HL-60 (cell line): ENCODE measurements around the gene DNMT1.

Source experiments
- DNase-seq, 2 experiments: peaks; one replicate each; pipeline ENCODE4 v3.0.0-alpha.2; 2010 to 2020; ENCODE audit warnings: low read depth in 1 of 2, low spot score in 1 of 2
- H3K27ac ChIP-seq: fragments of 250-450 bp; sonication (Bioruptor Pico); replicated peaks from 2 replicates; pipeline ENCODE4 v1.5.1; 2020; ENCODE audit warnings: mild to moderate bottlenecking, moderate library complexity
- H3K27me3 ChIP-seq: fragments of 250-450 bp; sonication (Bioruptor Pico); 2 replicates; pipeline ENCODE4 v1.5.1; 2021; ENCODE audit warnings: mild to moderate bottlenecking, moderate library complexity; ENCODE audit not compliant: insufficient read depth, poor library complexity, severe bottlenecking
- H3K4me3 ChIP-seq: replicated peaks from 2 replicates; pipeline ENCODE4 v1.5.1; 2011; ENCODE audit warnings: mild to moderate bottlenecking, control low read depth, low read length; ENCODE audit not compliant: insufficient read depth
- GABPA ChIP-seq: IDR thresholded peaks from 2 replicates; pipeline ENCODE4 v1.6.1; 2012; ENCODE audit warnings: low read depth
- POLR2AphosphoS5 ChIP-seq: IDR thresholded peaks from 2 replicates; pipeline ENCODE4 v1.6.1; 2012; ENCODE audit warnings: low read depth
- SPI1 ChIP-seq: IDR thresholded peaks from 2 replicates; pipeline ENCODE4 v1.6.1; 2012; ENCODE audit warnings: low read depth, mild to moderate bottlenecking, borderline replicate concordance
- TF ChIP-seq, protein P1 (sequence below): IDR thresholded peaks from one replicate; pipeline ENCODE4 v1.5.1; 2011; ENCODE audit warnings: low read length, control low read depth, inconsistent platforms; ENCODE audit not compliant: insufficient read depth
- TF ChIP-seq, protein P2 (sequence below): IDR thresholded peaks from 2 replicates; pipeline ENCODE4 v1.6.1; 2012; ENCODE audit warnings: low read depth; ENCODE audit not compliant: insufficient replicate concordance

DNMT1 gene

DNA sequence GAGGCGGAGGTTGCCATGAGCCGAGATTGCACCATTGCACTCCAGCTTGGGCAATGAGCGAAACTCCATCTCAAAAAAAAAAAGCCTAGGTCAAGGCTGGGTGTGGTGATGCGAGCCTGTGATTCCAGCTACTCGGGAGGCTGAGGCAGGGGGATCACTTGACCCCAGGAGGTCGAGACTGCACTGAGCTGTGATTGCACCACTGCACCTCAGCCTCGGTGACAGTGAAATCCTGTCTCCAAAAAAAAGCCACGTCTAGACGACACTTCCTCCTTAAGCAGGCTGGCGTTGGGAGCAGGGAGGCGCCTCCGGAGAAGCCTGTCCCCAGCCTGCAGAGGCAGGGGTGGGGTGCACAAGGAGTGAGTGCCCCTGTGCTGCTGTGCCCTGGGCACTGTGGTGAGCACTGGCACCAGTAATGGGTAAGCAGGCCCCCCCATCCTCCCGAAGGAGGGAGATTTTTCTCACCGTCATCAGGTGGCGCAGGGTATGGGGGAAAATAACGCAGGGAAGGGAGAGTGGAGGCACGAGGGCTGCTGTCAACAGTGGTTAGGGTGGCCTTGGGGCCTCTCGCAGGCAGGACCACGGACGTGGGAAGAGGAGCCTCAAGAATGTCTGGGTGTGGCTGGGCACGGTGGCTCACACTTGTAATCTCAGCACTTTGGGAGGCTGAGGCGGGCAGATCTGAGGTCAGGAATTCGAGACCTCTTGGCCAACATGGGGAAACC lies 82.6 kb downstream of the DNMT1 start:
- TF ChIP-seq SPI1 (peak; percentile 81; the same call in 1 of the 2 replicates), GABPA (no peak), POLR2AphosphoS5 (peak; percentile 96)
- TF ChIP-seq, protein P1, sequence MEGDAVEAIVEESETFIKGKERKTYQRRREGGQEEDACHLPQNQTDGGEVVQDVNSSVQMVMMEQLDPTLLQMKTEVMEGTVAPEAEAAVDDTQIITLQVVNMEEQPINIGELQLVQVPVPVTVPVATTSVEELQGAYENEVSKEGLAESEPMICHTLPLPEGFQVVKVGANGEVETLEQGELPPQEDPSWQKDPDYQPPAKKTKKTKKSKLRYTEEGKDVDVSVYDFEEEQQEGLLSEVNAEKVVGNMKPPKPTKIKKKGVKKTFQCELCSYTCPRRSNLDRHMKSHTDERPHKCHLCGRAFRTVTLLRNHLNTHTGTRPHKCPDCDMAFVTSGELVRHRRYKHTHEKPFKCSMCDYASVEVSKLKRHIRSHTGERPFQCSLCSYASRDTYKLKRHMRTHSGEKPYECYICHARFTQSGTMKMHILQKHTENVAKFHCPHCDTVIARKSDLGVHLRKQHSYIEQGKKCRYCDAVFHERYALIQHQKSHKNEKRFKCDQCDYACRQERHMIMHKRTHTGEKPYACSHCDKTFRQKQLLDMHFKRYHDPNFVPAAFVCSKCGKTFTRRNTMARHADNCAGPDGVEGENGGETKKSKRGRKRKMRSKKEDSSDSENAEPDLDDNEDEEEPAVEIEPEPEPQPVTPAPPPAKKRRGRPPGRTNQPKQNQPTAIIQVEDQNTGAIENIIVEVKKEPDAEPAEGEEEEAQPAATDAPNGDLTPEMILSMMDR: no peak
- TF ChIP-seq, protein P2, sequence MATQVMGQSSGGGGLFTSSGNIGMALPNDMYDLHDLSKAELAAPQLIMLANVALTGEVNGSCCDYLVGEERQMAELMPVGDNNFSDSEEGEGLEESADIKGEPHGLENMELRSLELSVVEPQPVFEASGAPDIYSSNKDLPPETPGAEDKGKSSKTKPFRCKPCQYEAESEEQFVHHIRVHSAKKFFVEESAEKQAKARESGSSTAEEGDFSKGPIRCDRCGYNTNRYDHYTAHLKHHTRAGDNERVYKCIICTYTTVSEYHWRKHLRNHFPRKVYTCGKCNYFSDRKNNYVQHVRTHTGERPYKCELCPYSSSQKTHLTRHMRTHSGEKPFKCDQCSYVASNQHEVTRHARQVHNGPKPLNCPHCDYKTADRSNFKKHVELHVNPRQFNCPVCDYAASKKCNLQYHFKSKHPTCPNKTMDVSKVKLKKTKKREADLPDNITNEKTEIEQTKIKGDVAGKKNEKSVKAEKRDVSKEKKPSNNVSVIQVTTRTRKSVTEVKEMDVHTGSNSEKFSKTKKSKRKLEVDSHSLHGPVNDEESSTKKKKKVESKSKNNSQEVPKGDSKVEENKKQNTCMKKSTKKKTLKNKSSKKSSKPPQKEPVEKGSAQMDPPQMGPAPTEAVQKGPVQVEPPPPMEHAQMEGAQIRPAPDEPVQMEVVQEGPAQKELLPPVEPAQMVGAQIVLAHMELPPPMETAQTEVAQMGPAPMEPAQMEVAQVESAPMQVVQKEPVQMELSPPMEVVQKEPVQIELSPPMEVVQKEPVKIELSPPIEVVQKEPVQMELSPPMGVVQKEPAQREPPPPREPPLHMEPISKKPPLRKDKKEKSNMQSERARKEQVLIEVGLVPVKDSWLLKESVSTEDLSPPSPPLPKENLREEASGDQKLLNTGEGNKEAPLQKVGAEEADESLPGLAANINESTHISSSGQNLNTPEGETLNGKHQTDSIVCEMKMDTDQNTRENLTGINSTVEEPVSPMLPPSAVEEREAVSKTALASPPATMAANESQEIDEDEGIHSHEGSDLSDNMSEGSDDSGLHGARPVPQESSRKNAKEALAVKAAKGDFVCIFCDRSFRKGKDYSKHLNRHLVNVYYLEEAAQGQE: peak; percentile 26
- no peaks in the 10 kb centered on the region for H3K27me3 ChIP-seq
- H3K4me3 ChIP-seq: no peak overlapping the region
- DNase-seq: peak in 1 of 2 experiments; percentile 84
- H3K27ac ChIP-seq: peak overlapping the region; percentile 89

DNA sequence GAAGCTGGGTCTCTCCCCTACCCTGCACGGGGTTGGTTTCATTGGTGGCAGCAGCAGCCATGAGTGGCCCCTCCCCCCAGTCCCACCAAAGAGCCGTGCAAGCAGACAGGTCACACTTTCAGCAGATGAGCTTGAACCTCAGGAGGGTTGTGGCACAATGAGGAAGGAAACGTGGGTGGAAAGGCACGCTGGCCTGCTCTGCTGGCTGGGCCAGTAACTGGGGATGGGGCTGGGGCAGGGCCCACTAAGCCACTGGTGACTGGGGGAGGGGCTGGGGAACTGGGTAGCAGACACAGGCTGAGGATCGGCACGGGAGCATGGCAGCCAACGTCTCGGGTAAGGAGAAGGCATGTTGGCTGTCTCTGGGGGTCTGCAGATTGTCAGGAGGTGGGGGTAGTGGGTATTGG lies 83.3 kb downstream of the DNMT1 start, which contains the start of gene P2RY11:
TSS of gene P2RY11 (plus strand) at position 289 of the 407 bp plus-strand sequence. CDS start at position 318, 29 bp downstream.
- Histone ChIP-seq H3K27ac (peak within 1 kb of the TSS; percentile 89), H3K4me3 (0 out of 2 replicates have a peak within 1 kb of the TSS, but pooled peaks have one; percentile 4), H3K27me3 (no peaks in the 10 kb centered on the region)
- peak; percentile 80 to 97 for DNase-seq
- TF ChIP-seq, protein P2: no peak
- peak; percentile 28; the same call in 1 of the 2 replicates for TF ChIP-seq SPI1
- TF ChIP-seq, protein P1: no peak
- peak; percentile 95 for TF ChIP-seq POLR2AphosphoS5
- TF ChIP-seq GABPA: no peak

DNA sequence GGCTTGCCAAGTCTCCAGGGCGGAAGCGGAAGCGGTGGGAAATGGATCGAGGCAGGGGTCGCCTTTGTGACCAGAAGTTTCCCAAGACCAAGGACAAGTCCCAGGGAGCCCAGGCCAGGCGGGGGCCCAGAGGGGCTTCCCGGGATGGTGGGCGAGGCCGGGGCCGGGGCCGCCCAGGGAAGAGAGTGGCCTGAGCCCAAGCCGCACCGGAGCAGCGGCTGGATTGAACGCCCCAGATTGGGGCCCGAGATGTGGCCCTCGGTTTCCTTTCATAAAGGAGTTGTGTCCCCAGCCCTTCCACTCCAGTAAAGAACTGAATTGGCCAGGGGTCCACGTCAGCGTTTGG lies 83.8 kb downstream of the DNMT1 start:
- H3K27me3 ChIP-seq: no peaks in the 10 kb centered on the region
- DNase-seq: no peak
- H3K4me3 ChIP-seq: no peak overlapping the region
- peak overlapping the region; percentile 89 for H3K27ac ChIP-seq
- TF ChIP-seq, protein P1: no peak
- TF ChIP-seq, protein P2: no peak
- TF ChIP-seq GABPA (no peak), SPI1 (no peak), POLR2AphosphoS5 (no peak)
